ENCODE results near the gene SCGB3A1.
A peak's percentile ranks its signal among the peaks of the same experiment; 100 is the strongest.

Gene SCGB3A1

GRCh38 chr5:180618487-180618828 is 27.2 kb upstream of the SCGB3A1 start:
- no peaks in the 10 kb centered on the region for H3K36me3 ChIP-seq (ENCODE audit: control insufficient read depth, insufficient read depth, low read length)
- no CpG with 5 or more reads among the region's 15 CpGs for WGBS (ENCODE audit: extremely low coverage, insufficient coverage, low lambda C conversion rate)
- H3K4me1 ChIP-seq (ENCODE audit: control insufficient read depth, low read depth, low read length) = no peaks in the 10 kb centered on the region
- H3K9ac ChIP-seq (ENCODE audit: low read length) = peak overlapping the region; percentile 73
- H3K4me2 ChIP-seq (ENCODE audit: low read length) = peak overlapping the region; percentile 21
- no peak overlapping the region for H3K18ac ChIP-seq (ENCODE audit: low read length)
- no peak overlapping the region for H2BK120ac ChIP-seq (ENCODE audit: low read depth, low read length)
- H3K56ac ChIP-seq (ENCODE audit: low read length) = peak overlapping the region; percentile 85
- H2AK5ac ChIP-seq (ENCODE audit: low read length) = no peak overlapping the region
- no peak for DNase-seq
- no peak overlapping the region for H4K8ac ChIP-seq (ENCODE audit: low read depth, low read length)
- H2BK5ac ChIP-seq (ENCODE audit: low read length) = no peak overlapping the region
- H2BK15ac ChIP-seq (replicated peaks; ENCODE audit: low read depth) = no peak overlapping the region
- no peak overlapping the region for H3K27ac ChIP-seq (ENCODE audit: low read depth, low read length)
- no peak overlapping the region for H3K4ac ChIP-seq (ENCODE audit: low read depth, low read length)
- no peaks in the 10 kb centered on the region for H3K79me2 ChIP-seq (ENCODE audit: control insufficient read depth, insufficient read depth, low read length)
- no peak overlapping the region for H3K4me3 ChIP-seq (ENCODE audit: low read length)
- no peak overlapping the region for H4K5ac ChIP-seq (ENCODE audit: low read length)
- H3K79me1 ChIP-seq (ENCODE audit: low read length) = no peaks in the 10 kb centered on the region
- H3K27me3 ChIP-seq (ENCODE audit: insufficient read depth, low read length, poor library complexity) = no peaks in the 10 kb centered on the region
- H3K23ac ChIP-seq (ENCODE audit: low read length) = no peak overlapping the region

GRCh38 chr5:180613814-180614188 is 22.5 kb upstream of the SCGB3A1 start:
- no peaks in the 10 kb centered on the region for H3K27me3 ChIP-seq (ENCODE audit: insufficient read depth, low read length, poor library complexity)
- H2AK5ac ChIP-seq (ENCODE audit: low read length) = no peak overlapping the region
- H3K56ac ChIP-seq (ENCODE audit: low read length) = no peak overlapping the region
- H4K5ac ChIP-seq (ENCODE audit: low read length) = no peak overlapping the region
- H3K4ac ChIP-seq (ENCODE audit: low read depth, low read length) = no peak overlapping the region
- no peak for DNase-seq
- no peak overlapping the region for H3K27ac ChIP-seq (ENCODE audit: low read depth, low read length)
- H3K18ac ChIP-seq (ENCODE audit: low read length) = no peak overlapping the region
- H3K4me2 ChIP-seq (ENCODE audit: low read length) = no peak overlapping the region
- no peak overlapping the region for H2BK15ac ChIP-seq (replicated peaks; ENCODE audit: low read depth)
- no peaks in the 10 kb centered on the region for H3K79me2 ChIP-seq (ENCODE audit: control insufficient read depth, insufficient read depth, low read length)
- no peak overlapping the region for H2BK120ac ChIP-seq (ENCODE audit: low read depth, low read length)
- no peak overlapping the region for H3K23ac ChIP-seq (ENCODE audit: low read length)
- no peaks in the 10 kb centered on the region for H3K36me3 ChIP-seq (ENCODE audit: control insufficient read depth, insufficient read depth, low read length)
- no peak overlapping the region for H4K8ac ChIP-seq (ENCODE audit: low read depth, low read length)
- H3K4me3 ChIP-seq (ENCODE audit: low read length) = no peak overlapping the region
- H3K9ac ChIP-seq (ENCODE audit: low read length) = no peak overlapping the region
- WGBS (ENCODE audit: extremely low coverage, insufficient coverage, low lambda C conversion rate) = no CpG with 5 or more reads among the region's 11 CpGs
- H3K4me1 ChIP-seq (ENCODE audit: control insufficient read depth, low read depth, low read length) = no peaks in the 10 kb centered on the region
- no peaks in the 10 kb centered on the region for H3K79me1 ChIP-seq (ENCODE audit: low read length)
- no peak overlapping the region for H2BK5ac ChIP-seq (ENCODE audit: low read length)

GRCh38 chr5:180613188-180613813 is 22.0 kb upstream of the SCGB3A1 start:
- no peak overlapping the region for H3K4me2 ChIP-seq (ENCODE audit: low read length)
- no peak overlapping the region for H3K56ac ChIP-seq (ENCODE audit: low read length)
- no peak overlapping the region for H2BK120ac ChIP-seq (ENCODE audit: low read depth, low read length)
- H3K27me3 ChIP-seq (ENCODE audit: insufficient read depth, low read length, poor library complexity) = no peaks in the 10 kb centered on the region
- no CpG with 5 or more reads among the region's 19 CpGs for WGBS (ENCODE audit: extremely low coverage, insufficient coverage, low lambda C conversion rate)
- no peak overlapping the region for H2BK5ac ChIP-seq (ENCODE audit: low read length)
- no peak overlapping the region for H3K9ac ChIP-seq (ENCODE audit: low read length)
- no peak overlapping the region for H2AK5ac ChIP-seq (ENCODE audit: low read length)
- no peak overlapping the region for H4K8ac ChIP-seq (ENCODE audit: low read depth, low read length)
- no peaks in the 10 kb centered on the region for H3K4me1 ChIP-seq (ENCODE audit: control insufficient read depth, low read depth, low read length)
- no peak overlapping the region for H3K18ac ChIP-seq (ENCODE audit: low read length)
- no peak overlapping the region for H2BK15ac ChIP-seq (replicated peaks; ENCODE audit: low read depth)
- no peaks in the 10 kb centered on the region for H3K36me3 ChIP-seq (ENCODE audit: control insufficient read depth, insufficient read depth, low read length)
- no peaks in the 10 kb centered on the region for H3K79me2 ChIP-seq (ENCODE audit: control insufficient read depth, insufficient read depth, low read length)
- H3K79me1 ChIP-seq (ENCODE audit: low read length) = no peaks in the 10 kb centered on the region
- H3K23ac ChIP-seq (ENCODE audit: low read length) = no peak overlapping the region
- DNase-seq = no peak
- no peak overlapping the region for H3K4ac ChIP-seq (ENCODE audit: low read depth, low read length)
- H3K27ac ChIP-seq (ENCODE audit: low read depth, low read length) = no peak overlapping the region
- no peak overlapping the region for H3K4me3 ChIP-seq (ENCODE audit: low read length)
- H4K5ac ChIP-seq (ENCODE audit: low read length) = no peak overlapping the region

GRCh38 chr5:180612683-180613082 is 21.4 kb upstream of the SCGB3A1 start:
- no CpG with 5 or more reads among the region's 15 CpGs for WGBS (ENCODE audit: extremely low coverage, insufficient coverage, low lambda C conversion rate)
- H2BK120ac ChIP-seq (ENCODE audit: low read depth, low read length) = no peak overlapping the region
- H2AK5ac ChIP-seq (ENCODE audit: low read length) = no peak overlapping the region
- no peaks in the 10 kb centered on the region for H3K4me1 ChIP-seq (ENCODE audit: control insufficient read depth, low read depth, low read length)
- no peaks in the 10 kb centered on the region for H3K36me3 ChIP-seq (ENCODE audit: control insufficient read depth, insufficient read depth, low read length)
- H3K79me2 ChIP-seq (ENCODE audit: control insufficient read depth, insufficient read depth, low read length) = no peaks in the 10 kb centered on the region
- no peak overlapping the region for H2BK5ac ChIP-seq (ENCODE audit: low read length)
- no peak overlapping the region for H3K4me2 ChIP-seq (ENCODE audit: low read length)
- no peak overlapping the region for H3K18ac ChIP-seq (ENCODE audit: low read length)
- no peak overlapping the region for H3K56ac ChIP-seq (ENCODE audit: low read length)
- no peak overlapping the region for H4K5ac ChIP-seq (ENCODE audit: low read length)
- no peak overlapping the region for H3K27ac ChIP-seq (ENCODE audit: low read depth, low read length)
- H4K8ac ChIP-seq (ENCODE audit: low read depth, low read length) = no peak overlapping the region
- no peaks in the 10 kb centered on the region for H3K79me1 ChIP-seq (ENCODE audit: low read length)
- H3K4me3 ChIP-seq (ENCODE audit: low read length) = no peak overlapping the region
- no peak for DNase-seq
- no peak overlapping the region for H3K23ac ChIP-seq (ENCODE audit: low read length)
- H3K27me3 ChIP-seq (ENCODE audit: insufficient read depth, low read length, poor library complexity) = no peaks in the 10 kb centered on the region
- H3K9ac ChIP-seq (ENCODE audit: low read length) = no peak overlapping the region
- no peak overlapping the region for H3K4ac ChIP-seq (ENCODE audit: low read depth, low read length)
- no peak overlapping the region for H2BK15ac ChIP-seq (replicated peaks; ENCODE audit: low read depth)

- H3K79me2 ChIP-seq (ENCODE audit: control insufficient read depth, insufficient read depth, low read length) = no peaks in the 10 kb centered on the region
- H3K4me1 ChIP-seq (ENCODE audit: control insufficient read depth, low read depth, low read length) = no peaks in the 10 kb centered on the region
- DNase-seq = peak; percentile 32
- no peak overlapping the region for H3K27ac ChIP-seq (ENCODE audit: low read depth, low read length)
- H2AK5ac ChIP-seq (ENCODE audit: low read length) = no peak overlapping the region
- H3K4me3 ChIP-seq (ENCODE audit: low read length) = no peak overlapping the region
- no peak overlapping the region for H3K18ac ChIP-seq (ENCODE audit: low read length)
- H3K4me2 ChIP-seq (ENCODE audit: low read length) = no peak overlapping the region
- H3K9ac ChIP-seq (ENCODE audit: low read length) = no peak overlapping the region
- no peak overlapping the region for H3K56ac ChIP-seq (ENCODE audit: low read length)
- no CpG with 5 or more reads among the region's 30 CpGs for WGBS (ENCODE audit: extremely low coverage, insufficient coverage, low lambda C conversion rate)
- H4K8ac ChIP-seq (ENCODE audit: low read depth, low read length) = no peak overlapping the region
- no peak overlapping the region for H2BK120ac ChIP-seq (ENCODE audit: low read depth, low read length)
- H3K4ac ChIP-seq (ENCODE audit: low read depth, low read length) = no peak overlapping the region
- no peak overlapping the region for H2BK15ac ChIP-seq (replicated peaks; ENCODE audit: low read depth)
- no peaks in the 10 kb centered on the region for H3K79me1 ChIP-seq (ENCODE audit: low read length)
- no peak overlapping the region for H4K5ac ChIP-seq (ENCODE audit: low read length)
- H2BK5ac ChIP-seq (ENCODE audit: low read length) = no peak overlapping the region
- H3K36me3 ChIP-seq (ENCODE audit: control insufficient read depth, insufficient read depth, low read length) = no peaks in the 10 kb centered on the region
- H3K27me3 ChIP-seq (ENCODE audit: insufficient read depth, low read length, poor library complexity) = no peaks in the 10 kb centered on the region
- H3K23ac ChIP-seq (ENCODE audit: low read length) = no peak overlapping the region
Measured at GRCh38 chr5:180611140-180611850, 20.0 kb upstream of the SCGB3A1 start.

Measured in mesendoderm (in vitro differentiated cells).